ENCODE data around the gene HCRTR2.
"Not testable (repeated sequence)": the region's sequence is repeated elsewhere in the genome, so short reads cannot be mapped to it uniquely, and the experiment has no call there.

Gene HCRTR2

DNA sequence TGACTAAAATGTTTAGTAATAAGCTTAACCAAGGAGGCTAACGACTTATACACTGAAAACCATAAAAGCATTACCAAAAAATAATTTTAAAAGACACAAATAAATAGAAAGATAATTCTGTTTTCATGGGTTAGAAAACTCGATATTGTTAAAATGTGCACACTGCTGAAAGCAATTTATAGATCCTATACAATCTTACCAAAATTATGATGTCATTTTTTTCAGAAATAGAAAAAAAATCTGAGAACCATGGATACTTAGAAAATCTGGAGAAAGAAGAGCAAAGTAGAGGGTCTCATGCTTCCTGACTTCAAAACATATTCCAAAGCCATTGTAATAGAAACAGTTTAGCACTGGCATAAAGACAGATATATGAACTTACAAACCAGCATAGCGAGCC is 46.6 kb downstream of the HCRTR2 start:
- no peak for DNase-seq

DNA sequence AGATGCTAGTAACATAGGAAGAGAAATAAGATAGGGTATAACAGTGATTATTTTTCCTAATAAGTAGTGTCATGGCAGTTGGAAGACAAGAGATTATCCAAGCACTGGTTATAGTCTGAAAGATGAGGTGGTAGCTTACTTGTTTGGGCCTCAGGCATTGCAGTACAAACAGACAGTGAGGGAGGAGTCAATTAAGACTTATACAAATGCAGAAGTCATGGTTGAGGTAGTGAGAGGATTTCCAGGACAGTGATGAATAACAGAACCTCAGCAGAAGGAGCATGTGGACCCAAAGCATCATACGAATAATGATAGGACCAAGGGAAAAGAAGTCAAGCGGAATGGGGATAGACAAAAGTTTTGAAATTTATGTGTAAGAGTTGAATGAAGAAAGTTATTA is 53.5 kb downstream of the HCRTR2 start:
- no peak for DNase-seq

DNA sequence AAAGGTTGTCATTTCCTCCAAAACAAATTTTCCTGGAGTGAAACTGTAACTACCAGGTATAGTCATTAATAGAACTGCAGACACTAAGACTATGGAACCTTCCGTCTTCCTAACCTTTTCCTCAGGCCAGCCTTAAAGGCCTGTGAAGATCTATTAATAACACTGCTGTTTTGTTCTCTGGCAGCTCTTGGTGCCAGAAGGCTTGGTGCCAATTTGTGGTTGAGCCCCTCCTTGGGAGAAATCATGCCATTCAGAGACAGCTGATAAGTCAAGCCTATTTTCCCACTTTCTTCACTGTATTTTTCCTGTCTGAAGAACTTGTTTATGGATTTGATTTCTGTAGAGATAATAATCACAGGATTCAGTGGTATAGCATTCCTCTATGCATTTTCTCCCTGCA is 64.8 kb downstream of the HCRTR2 start:
- DNase-seq, result no peak

DNA sequence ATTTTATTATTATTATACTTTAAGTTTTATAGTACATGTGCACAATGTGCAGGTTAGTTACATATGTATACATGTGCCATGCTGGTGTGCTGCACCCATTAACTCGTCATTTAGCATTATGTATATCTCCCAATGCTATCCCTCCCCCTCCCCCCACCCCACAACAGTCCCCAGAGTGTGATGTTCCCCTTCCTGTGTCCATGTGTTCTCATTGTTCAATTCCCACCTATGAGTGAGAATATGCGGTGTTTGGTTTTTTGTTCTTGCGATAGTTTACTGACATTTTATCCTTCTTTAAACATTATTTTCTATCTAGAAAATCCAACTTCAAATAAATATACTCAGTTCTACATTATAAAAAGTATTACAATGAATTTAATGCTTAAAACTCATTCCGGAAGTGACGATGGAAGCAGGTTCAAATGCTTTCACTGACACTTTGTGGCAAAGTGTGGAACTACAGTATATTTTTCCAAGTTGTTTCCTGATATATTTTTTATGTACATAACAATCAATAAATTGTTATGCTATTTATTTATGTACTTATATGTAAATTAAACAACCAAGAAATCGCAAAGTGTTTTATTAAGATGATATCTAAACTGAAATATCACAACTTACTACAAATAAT is 66.8 kb downstream of the HCRTR2 start:
- DNase-seq, result not testable (repeated sequence)

DNA sequence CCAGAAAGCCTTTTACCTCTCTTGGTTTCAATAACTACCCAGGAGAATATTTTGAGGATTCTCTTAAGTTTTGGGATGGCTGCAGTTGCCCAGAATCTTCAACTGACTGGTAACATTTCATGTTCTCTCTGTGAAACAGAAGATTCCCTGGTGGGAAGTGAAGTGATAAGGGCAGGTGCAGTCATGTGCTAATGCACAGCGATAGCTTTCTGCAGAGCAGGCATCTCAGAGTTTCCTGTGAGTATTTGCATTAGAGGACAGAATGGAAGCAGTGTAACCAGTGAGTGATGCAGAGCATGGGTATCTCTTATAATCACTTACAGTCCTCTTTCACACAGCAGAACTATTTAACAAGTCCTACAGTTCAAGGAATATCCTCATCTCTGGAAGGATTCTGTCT is 76.1 kb downstream of the HCRTR2 start:
- no peak for DNase-seq

DNA sequence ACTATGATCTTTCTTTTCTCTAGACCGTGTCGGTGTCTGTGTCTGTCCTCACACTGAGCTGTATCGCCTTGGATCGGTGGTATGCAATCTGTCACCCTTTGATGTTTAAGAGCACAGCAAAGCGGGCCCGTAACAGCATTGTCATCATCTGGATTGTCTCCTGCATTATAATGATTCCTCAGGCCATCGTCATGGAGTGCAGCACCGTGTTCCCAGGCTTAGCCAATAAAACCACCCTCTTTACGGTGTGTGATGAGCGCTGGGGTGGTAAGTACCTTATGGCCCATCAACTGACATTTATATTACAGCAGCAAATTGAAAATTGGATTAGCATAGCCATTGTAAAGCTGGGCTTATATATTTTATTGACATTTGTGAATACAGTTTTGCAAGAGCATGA is 80.8 kb downstream of the HCRTR2 start:
- DNase-seq, result no peak

DNA sequence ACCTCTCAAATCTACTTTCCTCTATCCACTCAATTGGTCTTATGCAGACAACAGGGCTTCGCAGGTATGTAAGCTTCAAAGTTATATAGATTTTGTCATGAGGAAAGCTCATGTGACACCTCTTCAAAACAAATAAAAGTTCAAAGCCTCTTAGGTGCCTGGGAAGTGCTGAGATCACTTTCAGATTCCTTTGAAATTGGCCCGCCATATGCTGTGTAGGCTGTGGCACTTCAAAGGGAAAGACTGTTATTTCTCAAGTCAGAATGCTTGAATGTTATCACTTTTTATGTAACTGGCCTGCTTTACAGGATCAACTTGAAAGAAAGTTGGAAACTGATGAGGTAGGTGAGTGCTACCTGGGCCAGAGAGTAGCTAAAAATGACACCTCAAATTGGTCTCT is 85.9 kb downstream of the HCRTR2 start:
- DNase-seq, result no peak

DNA sequence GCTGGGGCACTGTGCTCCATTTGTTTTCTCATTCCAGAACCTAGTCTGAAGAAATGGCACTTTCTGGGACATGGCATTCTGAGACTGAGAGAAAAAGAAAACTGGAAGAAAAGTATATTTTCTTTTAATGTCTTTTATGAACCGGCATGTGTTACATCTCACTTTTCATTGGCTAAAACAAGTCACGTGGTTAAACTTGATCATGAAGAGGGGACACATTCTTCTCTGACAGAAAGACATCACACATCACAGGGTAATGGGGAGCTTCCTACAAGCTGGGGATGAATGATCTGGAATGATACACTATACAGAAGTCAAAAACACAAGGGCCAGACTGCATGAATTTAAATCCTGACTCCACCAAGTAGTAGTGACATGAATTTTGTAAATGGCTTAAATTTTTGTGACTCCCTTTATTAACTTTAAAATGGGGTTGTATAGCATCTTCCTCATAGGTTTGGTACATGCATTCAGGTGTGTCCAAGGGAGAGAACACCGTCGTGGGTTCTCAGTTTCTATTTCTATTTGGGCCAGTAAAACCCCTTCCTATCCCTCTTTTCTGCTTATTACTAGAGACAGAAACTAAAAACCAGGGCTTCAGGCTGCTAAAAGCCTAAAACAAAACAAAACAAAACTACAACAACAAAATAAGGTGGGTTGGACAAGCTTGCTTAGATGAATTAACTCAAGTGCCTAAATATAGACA is 91.2 kb downstream of the HCRTR2 start:
- DNase-seq, result no peak

DNA sequence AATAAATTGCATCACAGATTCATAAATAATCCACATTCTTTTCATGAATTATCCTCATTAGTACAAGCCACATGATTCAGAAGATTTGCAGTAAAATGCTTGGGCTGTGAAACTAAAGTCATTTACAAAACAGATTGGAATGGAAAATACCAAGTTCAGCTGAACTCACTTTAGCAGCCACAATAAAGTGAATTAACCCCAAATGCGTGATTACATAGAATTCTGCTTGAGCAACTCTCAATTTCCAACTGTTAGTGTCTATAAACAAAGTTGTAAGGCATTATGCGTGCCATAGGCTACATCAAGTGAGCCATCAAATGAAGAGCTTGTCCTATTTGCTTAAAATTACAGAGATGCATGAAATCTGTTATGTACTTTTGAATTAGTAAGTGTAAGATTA is 92.6 kb downstream of the HCRTR2 start:
- DNase-seq, result no peak

DNA sequence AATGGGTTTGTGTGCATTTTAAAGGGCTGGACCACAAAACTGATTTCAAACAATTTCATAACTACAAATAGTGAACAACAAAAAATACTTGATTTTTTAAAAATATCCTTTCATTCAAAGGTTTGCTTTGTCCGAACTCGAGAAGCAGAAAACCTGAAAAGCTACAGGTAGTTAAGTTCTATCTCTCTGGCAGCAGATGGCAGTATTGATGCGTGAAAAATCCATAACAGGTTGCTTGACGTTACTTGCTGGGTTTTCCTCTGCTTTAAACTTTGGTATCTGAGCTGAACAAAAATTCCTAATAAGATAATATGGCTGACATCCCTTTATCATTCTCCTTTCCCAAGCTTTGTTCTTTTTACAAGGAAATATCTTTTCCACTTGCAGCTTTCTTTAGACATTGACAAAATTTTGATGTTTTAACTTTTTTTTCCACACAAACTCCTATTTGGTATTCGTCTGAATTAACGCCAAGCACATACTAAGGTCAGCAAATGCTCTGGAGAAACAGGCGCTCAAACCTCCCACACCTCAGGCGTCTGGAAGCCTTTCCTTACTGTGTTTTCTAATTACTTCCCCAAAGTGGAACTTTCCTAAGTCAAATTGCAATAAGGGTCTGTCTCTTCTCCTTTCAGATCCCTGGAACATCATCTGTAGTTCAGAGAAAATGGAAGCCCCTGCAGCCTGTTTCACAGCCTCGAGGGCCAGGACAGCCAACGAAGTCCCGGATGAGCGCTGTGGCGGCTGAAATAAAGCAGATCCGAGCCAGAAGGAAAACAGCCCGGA is 102.6 kb downstream of the HCRTR2 start:
- no peak for DNase-seq

DNA sequence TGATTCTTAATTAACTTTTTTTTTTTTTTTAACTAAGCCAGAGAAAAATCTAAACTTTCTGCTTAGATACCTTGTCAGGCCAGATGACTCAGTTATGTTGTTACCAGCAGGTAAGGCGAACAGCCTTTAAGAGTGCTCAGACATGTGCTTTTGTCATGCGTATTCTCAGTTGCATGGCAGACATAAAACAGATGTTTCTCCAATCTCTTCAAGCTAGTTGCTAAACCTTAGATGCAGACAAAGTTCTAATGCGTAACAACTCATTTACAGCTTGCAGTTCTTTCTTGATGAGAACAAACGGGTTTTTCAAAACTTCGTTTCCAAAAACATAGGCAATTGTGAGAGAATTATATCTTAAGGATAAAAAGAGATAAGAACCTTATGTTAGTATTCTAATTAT is 103.3 kb downstream of the HCRTR2 start:
- DNase-seq, result no peak

DNA sequence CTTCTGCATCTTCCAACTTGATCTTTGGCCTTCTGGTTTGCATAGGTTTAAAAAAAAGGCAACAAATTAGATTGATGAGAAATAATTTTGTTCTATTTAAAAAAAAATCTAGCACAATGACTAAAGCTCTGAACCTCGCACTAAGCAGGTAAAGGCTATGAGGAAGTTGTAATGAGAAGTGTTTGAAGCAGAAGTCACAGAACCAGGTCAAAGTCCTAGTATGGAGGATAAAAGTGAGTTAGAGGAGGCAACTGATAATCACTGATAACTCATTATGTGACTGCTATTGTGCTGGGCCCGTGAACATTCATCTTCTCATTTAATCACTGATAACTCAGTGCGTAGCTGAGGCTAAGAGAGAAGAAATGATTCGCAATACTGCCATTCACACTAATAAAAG is 106.9 kb downstream of the HCRTR2 start:
- DNase-seq, result no peak

DNA sequence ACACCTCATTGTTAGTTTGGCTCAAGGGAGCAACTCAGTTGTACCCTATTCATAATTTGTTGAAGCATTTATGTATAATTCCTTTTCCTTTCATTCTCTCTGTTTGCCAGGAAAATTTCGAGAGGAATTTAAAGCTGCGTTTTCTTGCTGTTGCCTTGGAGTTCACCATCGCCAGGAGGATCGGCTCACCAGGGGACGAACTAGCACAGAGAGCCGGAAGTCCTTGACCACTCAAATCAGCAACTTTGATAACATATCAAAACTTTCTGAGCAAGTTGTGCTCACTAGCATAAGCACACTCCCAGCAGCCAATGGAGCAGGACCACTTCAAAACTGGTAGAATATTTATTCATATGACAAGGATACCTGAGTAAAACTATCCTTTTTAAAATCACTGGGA is 107.8 kb downstream of the HCRTR2 start:
- no peak for DNase-seq

DNA sequence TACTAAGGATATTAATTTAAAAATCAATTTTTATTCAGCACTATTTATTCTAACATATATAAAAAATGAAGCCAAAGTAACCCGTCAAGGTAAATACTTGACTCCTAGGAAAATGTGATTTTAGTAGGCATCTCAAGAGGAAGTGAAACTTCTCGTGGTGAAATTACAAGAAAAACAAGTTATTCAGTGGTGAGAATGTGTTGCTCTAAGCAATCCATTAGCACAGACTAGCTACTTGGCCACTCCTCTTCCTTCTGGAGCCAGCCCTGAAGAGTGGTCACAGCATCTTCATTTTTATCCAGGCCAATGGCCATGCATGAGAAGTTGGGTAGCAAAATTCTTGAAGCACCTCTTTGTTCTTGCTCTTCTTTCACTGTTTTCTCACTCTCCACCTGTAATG is 112.5 kb downstream of the HCRTR2 start:
- no peak for DNase-seq

DNA sequence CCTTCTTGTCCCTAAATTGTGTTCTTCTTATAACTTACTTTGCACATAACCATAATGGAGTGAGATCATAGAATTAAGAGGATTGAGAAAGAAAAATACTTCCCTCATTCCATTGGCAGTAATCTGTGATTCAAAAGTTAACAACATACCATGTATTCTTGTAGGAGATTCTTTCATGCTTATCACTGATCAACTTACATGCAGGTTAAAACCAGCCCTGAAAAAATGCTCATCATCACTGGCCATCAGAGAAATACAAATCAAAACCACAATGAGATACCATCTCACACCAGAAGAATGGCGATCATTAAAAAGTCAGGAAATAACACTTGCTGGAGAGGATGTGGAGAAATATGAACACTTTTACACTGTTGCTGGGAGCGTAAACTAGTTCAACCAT is 116.4 kb downstream of the HCRTR2 start:
- DNase-seq, result no peak

DNA sequence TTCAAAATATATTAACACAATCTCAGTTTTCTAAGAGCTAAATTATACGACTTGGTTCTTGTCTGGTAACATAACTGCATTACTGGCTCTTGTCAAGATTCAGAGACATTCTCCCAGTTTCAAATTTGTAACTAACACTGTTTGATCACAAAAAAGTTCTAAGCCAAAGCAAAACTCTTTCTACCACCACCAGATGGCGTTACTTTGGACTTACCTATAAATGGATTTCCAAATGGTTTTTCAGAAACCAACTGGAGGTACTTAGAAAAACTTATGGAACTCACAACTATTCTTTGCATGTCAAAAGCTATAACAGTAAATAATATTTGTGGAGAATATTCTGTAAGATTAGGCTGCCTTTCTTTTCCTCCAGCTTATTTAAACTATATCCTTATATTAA is 118.8 kb downstream of the HCRTR2 start:
- DNase-seq, result no peak

DNA sequence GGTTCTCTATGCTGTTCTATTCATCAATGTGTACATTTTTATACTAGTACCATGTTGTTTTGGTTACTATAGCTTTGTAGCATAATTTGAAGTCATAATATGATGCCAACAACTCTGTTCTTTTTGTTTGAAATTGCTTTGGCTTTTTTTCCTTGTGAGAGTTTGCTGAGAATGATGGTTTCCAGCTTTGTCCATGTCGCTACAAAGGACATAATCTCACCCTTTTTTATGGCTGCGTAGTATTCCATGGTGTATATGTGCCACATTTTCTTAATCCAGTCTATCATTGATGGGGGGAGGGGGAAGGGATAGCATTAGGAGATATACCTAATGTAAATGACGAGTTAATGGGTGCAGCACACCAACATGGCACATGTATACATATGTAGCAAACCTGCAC is 122.9 kb downstream of the HCRTR2 start:
- not testable (repeated sequence) for DNase-seq

DNA sequence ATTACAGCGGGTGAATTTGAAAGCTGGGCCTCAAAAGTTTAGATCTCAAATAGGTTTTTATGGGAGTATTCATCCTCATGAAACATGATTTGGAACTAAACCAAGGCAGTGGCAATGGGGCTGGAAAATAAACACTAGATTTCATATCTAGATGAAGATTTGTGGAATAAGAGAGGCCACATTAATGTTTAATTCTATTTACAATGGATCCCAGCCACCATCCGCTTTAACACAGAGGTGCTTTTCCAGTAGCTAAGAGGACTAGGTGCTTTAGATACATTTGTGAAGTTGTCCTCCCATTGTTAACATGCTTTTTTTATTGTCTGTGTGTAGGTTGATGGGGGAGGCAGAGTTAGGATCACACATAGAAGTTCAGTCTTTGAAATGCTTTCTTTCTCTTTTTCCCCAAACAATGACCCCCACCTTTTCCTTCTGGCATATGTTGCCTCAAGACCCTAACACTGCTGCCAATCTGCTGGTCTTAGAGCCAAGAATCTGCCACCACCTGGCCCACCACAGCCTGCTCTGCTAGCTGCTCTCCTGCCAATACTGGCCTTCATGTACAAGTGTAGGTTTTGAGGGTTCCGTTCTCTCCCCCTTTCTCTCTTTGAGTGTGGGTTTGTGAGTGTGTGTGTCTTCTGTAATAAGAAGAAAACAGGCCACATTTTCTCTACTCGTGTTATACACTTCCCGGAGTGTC is 125.1 kb downstream of the HCRTR2 start:
- DNase-seq, result no peak

DNA sequence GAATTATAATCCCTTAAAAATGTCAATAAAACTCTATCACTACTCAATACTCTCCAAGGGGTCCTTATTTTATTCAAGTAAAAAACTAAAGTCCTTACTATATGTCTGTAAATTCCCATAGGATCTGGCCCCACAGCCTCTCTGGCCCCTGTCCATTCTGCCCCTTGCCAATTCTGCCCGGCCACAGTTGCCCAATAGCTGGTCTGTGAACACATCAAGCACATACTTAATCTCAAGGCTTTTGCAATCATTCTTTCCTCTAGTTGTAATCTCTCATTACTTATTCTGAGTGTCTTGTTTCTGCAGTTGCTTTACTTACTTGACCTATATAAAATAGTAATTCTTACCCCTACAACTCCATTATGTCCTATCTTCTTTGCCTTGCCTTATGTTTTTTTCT is 130.4 kb downstream of the HCRTR2 start:
- no peak for DNase-seq

DNA sequence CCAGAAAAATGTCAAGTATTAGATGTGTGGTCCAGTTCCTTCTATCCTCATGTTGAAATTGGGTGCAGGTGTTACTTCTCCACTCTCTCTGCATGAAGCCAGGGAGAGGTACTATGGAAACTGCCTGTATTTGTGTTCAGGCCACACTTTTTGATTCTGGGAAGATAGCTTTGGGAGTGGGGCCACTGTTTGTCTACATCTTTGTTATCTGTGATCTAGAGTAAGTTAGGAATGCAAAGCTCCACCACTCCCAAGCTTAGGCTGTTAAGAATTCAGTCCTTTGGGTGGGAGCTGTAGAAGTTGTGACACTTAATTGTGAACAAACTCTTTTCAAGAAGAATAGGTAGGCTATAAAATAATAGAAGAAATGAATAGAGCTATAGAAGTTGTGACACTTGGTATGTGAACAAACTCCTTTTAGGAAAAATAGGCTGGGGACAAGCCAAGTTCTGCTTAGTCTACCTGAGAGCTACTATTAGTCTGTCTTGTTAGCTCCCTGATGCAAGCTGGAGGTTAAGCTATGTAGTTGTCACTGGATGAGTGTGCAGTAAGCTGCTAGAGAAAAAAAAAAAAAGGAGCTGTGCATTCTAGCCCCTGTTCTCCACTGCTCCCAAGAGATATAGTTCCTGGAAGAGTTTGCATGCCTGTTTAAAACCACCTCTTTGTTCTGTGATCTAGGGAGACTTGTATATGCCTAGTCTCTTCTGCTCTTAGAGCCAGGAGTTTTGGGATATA is 145.8 kb downstream of the HCRTR2 start:
- DNase-seq, result no peak

DNA sequence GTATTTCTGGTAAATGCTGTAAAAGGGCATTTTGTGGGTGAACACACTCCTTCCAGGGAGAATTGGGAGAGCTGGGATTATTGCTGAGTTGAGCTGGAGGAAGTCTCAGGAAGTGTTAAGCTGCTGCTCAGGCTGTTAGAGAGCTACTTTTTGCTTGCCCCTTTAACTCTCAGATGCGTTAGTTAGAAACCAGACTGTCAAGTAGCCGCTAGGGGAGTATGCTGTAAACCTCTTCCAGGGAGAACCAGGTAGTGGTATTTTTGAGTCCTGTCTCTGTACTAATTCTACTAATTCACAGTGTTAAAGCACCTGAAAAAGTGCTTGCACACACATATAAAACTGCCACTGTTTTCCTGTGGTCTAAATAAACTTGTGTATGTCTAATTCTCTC is 146.4 kb downstream of the HCRTR2 start:
- DNase-seq, result no peak

DNA sequence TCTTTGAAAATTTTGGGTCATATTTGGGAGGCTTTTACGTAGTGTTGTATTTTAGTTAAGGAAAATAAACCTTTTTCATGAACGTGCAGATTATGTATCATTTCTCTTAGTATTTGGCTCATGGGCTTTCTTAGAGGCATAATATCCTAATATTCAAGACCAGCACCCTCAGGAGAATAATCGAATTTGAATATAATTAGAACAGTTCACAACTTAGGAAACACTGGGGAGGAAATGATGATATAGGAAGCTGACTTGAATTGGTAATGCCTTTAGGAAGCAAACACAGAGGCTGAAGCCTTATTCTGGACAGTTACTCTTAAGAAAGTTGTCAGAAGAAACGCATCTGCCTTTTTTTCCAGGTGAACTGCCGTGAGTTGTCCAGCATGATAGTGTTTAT is 152.9 kb downstream of the HCRTR2 start, which contains the start of gene GFRAL:
TSS of gene GFRAL (plus strand) at position 301 of the 400 bp plus-strand sequence. CDS start at position 387, 86 bp downstream.
- no peak for DNase-seq

Measured in central memory CD4-positive, alpha-beta T cell (primary cell).